ENCODE measurements around the gene NFIC.

GRCh38 chr19:3398900-3399278 is 32.5 kb downstream of the NFIC start:
- TF ChIP-seq FOXA1 (IDR thresholded peaks at IDR 0.05) (no peak), CTCF (IDR thresholded peaks at IDR 0.05; ENCODE audit: low read depth, low read length, missing input control) (no peak), MAX (IDR thresholded peaks at IDR 0.05) (no peak), RAD21 (IDR thresholded peaks at IDR 0.05) (no peak), HNF4A (conservative IDR thresholded peaks at IDR 0.05) (no peak), ZBTB33 (IDR thresholded peaks at IDR 0.05) (no peak), REST (IDR thresholded peaks at IDR 0.05) (no peak), RXRA (IDR thresholded peaks at IDR 0.05) (no peak), JUND (IDR thresholded peaks at IDR 0.05) (no peak), GABPA (IDR thresholded peaks at IDR 0.05 in 1 of 2, conservative IDR thresholded peaks at IDR 0.05 in 1 of 2) (no peak)
